ENCODE data around the gene TMTC2. TPM values are rescaled to one million over a fixed set of nuclear protein-coding genes. Genes with fewer than 3 reads are reported as not detected.

The TMTC2 gene
- total RNA-seq, 2 donors from 2014 or later, result 4.7 to 9.0 TPM

GRCh38 chr12:83140135-83140534 lies 453.4 kb downstream of the TMTC2 start:
- Mint-ChIP-seq H3K4me3 (no peak overlapping the region), H3K4me1 (ENCODE audit: low read depth) (peaks cover 14% of the 10 kb centered on the region), H3K9me3 (peaks cover 0 to 5% of the 10 kb centered on the region in 2 donors), H3K27me3 (ENCODE audit: low read depth) (no peaks in the 10 kb centered on the region), H3K27ac (no peak overlapping the region), H3K36me3 (ENCODE audit: insufficient read depth in 2 of 2) (peaks cover 0 to 4% of the 10 kb centered on the region in 2 donors)
- ATAC-seq (replicated peaks in 1 of 2) (no peak), DNase-seq (no peak)

DNA sequence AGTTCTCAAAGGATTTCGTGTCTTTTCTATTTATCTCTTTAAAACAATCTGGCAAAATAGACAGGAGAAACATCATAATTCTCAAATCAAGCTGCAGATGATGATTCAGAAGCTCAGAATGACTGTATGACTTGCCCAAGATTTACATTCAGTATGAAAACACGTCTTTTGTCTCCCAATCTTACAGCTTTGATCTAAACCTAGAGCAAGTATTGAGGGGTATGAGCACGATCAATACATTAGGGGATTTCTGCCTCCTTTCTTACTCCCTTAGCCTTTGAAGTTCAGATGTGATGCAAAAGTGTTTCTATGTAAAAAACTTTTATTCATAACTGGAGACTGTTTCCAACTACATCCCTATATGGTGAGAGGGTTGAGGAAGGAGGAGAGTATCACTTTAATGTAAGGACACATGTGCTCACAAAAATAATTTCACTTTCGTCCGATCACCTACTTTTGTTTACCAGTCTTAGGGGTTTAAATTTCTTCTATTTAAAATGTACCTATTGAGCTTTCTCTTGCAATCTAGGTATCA lies 454.8 kb downstream of the TMTC2 start:
- Mint-ChIP-seq H3K27me3 (ENCODE audit: low read depth) (no peaks in the 10 kb centered on the region), H3K9me3 (peaks cover 0 to 5% of the 10 kb centered on the region in 2 donors), H3K4me3 (peak overlapping the region in 1 of 2 donors; percentile 70), H3K27ac (no peak overlapping the region), H3K4me1 (ENCODE audit: low read depth) (peaks cover 14% of the 10 kb centered on the region), H3K36me3 (ENCODE audit: insufficient read depth in 2 of 2) (peaks cover 0 to 4% of the 10 kb centered on the region in 2 donors)
- ATAC-seq (replicated peaks in 1 of 2), result peak; percentile 95 to 99
- DNase-seq, result no peak

GRCh38 chr12:83142914-83143313 lies 456.2 kb downstream of the TMTC2 start:
- Mint-ChIP-seq H3K27me3 (ENCODE audit: low read depth) (no peaks in the 10 kb centered on the region), H3K36me3 (ENCODE audit: insufficient read depth in 2 of 2) (peaks cover 0 to 4% of the 10 kb centered on the region in 2 donors), H3K27ac (no peak overlapping the region), H3K4me3 (no peak overlapping the region), H3K9me3 (peaks cover 0 to 5% of the 10 kb centered on the region in 2 donors), H3K4me1 (ENCODE audit: low read depth) (peaks cover 14% of the 10 kb centered on the region)
- ATAC-seq (replicated peaks in 1 of 2) (no peak), DNase-seq (no peak)

DNA sequence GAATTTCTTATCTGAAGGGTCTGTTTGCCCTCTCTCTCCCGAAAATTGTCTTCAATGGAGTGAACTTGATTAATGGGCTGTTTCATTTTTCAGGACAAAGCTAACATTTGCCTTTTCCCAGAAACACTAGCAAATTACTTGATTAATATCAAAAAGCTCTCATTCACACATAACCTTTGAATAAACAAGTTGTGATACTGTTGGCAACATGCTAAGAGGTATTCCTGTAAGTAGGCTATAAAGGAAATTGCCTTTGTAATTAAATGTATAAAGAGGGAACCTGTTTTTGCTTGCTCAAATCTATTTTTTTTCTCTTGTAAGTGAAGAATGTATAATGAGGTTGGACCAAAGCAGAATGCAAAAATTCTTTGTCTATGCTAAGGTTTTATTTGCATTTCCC lies 457.2 kb downstream of the TMTC2 start:
- no peak overlapping the region for H3K27ac Mint-ChIP-seq

GRCh38 chr12:83145325-83145840 lies 458.7 kb downstream of the TMTC2 start:
- Mint-ChIP-seq H3K36me3 (ENCODE audit: insufficient read depth in 2 of 2) (peaks cover 0 to 4% of the 10 kb centered on the region in 2 donors), H3K4me1 (ENCODE audit: low read depth) (peaks cover 16% of the 10 kb centered on the region), H3K27me3 (ENCODE audit: low read depth) (no peaks in the 10 kb centered on the region), H3K9me3 (peaks cover 0 to 5% of the 10 kb centered on the region in 2 donors), H3K4me3 (no peak overlapping the region), H3K27ac (no peak overlapping the region)
- ATAC-seq (replicated peaks in 1 of 2) (no peak), DNase-seq (no peak)

More for the DNA sequence above, 457.2 kb downstream of the TMTC2 start:
- no peak for DNase-seq
- Mint-ChIP-seq H3K4me3 (no peak overlapping the region), H3K36me3 (ENCODE audit: insufficient read depth in 2 of 2) (peaks cover 0 to 4% of the 10 kb centered on the region in 2 donors), H3K9me3 (peaks cover 0 to 5% of the 10 kb centered on the region in 2 donors), H3K4me1 (ENCODE audit: low read depth) (peaks cover 14% of the 10 kb centered on the region), H3K27me3 (ENCODE audit: low read depth) (no peaks in the 10 kb centered on the region)
- ATAC-seq (replicated peaks in 1 of 2), result no peak

- no peaks in the 10 kb centered on the region for H3K27me3 Mint-ChIP-seq (ENCODE audit: low read depth)
- no peaks in the 10 kb centered on the region for H3K9me3 Mint-ChIP-seq
- no peak overlapping the region for H3K4me3 Mint-ChIP-seq
- DNase-seq, result no peak
- no peaks in the 10 kb centered on the region for H3K36me3 Mint-ChIP-seq (ENCODE audit: insufficient read depth in 2 of 2)
- peaks cover 5% of the 10 kb centered on the region for H3K4me1 Mint-ChIP-seq (ENCODE audit: low read depth)
- no peak for ATAC-seq (replicated peaks in 1 of 2)
- H3K27ac Mint-ChIP-seq, result no peak overlapping the region
Measured at GRCh38 chr12:83147341-83147740, 460.6 kb downstream of the TMTC2 start.

DNA sequence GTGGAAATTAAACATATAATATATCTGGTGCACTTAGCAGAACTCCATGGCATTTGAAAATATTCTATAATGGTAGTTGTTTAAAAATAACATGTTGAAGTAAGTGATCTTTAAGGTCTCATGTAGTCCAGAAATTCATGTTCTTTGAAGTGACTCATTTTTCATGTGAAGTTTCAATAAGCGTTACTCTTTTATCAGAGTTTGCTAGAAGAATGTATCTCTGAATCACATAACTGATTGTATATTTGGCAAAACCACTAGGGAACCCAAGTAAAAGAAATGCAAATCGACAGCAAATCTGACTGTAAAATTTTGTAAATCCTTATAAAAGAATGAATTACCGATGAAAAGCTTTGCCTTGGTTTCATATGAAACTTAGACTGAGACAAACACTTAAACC lies 463.3 kb downstream of the TMTC2 start:
- Mint-ChIP-seq H3K27me3 (ENCODE audit: low read depth) (no peaks in the 10 kb centered on the region), H3K27ac (peak overlapping the region; percentile 8), H3K9me3 (no peaks in the 10 kb centered on the region), H3K4me1 (ENCODE audit: low read depth) (peaks cover 12% of the 10 kb centered on the region), H3K36me3 (ENCODE audit: insufficient read depth in 2 of 2) (no peaks in the 10 kb centered on the region), H3K4me3 (peak overlapping the region in 1 of 2 donors; percentile 51)
- DNase-seq (no peak), ATAC-seq (replicated peaks in 1 of 2) (peak; percentile 22 to 59)

- DNase-seq (no peak), ATAC-seq (replicated peaks in 1 of 2) (no peak)
- peak overlapping the region in 1 of 2 donors; percentile 51 for H3K4me3 Mint-ChIP-seq
- H3K27ac Mint-ChIP-seq, result peak overlapping the region; percentile 8
- peaks cover 12% of the 10 kb centered on the region for H3K4me1 Mint-ChIP-seq (ENCODE audit: low read depth)
- H3K36me3 Mint-ChIP-seq (ENCODE audit: insufficient read depth in 2 of 2), result no peaks in the 10 kb centered on the region
- H3K27me3 Mint-ChIP-seq (ENCODE audit: low read depth), result no peaks in the 10 kb centered on the region
- H3K9me3 Mint-ChIP-seq, result no peaks in the 10 kb centered on the region
Measured at GRCh38 chr12:83150465-83151189, 463.9 kb downstream of the TMTC2 start.

GRCh38 chr12:83153177-83153576 lies 466.5 kb downstream of the TMTC2 start:
- DNase-seq (no peak), ATAC-seq (replicated peaks in 1 of 2) (peak in 1 of 2 donors; percentile 49)
- Mint-ChIP-seq H3K27ac (peak overlapping the region; percentile 57), H3K36me3 (ENCODE audit: insufficient read depth in 2 of 2) (no peaks in the 10 kb centered on the region), H3K4me3 (peak overlapping the region in 1 of 2 donors; percentile 46), H3K4me1 (ENCODE audit: low read depth) (peaks cover 12% of the 10 kb centered on the region), H3K9me3 (no peaks in the 10 kb centered on the region), H3K27me3 (ENCODE audit: low read depth) (no peaks in the 10 kb centered on the region)

GRCh38 chr12:83156815-83157214 lies 470.1 kb downstream of the TMTC2 start:
- Mint-ChIP-seq H3K4me3 (no peak overlapping the region), H3K27me3 (ENCODE audit: low read depth) (no peaks in the 10 kb centered on the region), H3K4me1 (ENCODE audit: low read depth) (peaks cover 8% of the 10 kb centered on the region), H3K27ac (no peak overlapping the region), H3K36me3 (ENCODE audit: insufficient read depth in 2 of 2) (no peaks in the 10 kb centered on the region), H3K9me3 (peaks cover 0 to 2% of the 10 kb centered on the region in 2 donors)
- DNase-seq (no peak), ATAC-seq (replicated peaks in 1 of 2) (no peak)

GRCh38 chr12:83157604-83158003 lies 470.9 kb downstream of the TMTC2 start:
- H3K4me3 Mint-ChIP-seq, result no peak overlapping the region
- H3K36me3 Mint-ChIP-seq (ENCODE audit: insufficient read depth in 2 of 2), result no peaks in the 10 kb centered on the region
- H3K9me3 Mint-ChIP-seq, result peaks cover 0 to 2% of the 10 kb centered on the region in 2 donors
- no peak for ATAC-seq (replicated peaks in 1 of 2)
- no peak overlapping the region for H3K27ac Mint-ChIP-seq
- peaks cover 7% of the 10 kb centered on the region for H3K4me1 Mint-ChIP-seq (ENCODE audit: low read depth)
- no peaks in the 10 kb centered on the region for H3K27me3 Mint-ChIP-seq (ENCODE audit: low read depth)
- no peak for DNase-seq

DNA sequence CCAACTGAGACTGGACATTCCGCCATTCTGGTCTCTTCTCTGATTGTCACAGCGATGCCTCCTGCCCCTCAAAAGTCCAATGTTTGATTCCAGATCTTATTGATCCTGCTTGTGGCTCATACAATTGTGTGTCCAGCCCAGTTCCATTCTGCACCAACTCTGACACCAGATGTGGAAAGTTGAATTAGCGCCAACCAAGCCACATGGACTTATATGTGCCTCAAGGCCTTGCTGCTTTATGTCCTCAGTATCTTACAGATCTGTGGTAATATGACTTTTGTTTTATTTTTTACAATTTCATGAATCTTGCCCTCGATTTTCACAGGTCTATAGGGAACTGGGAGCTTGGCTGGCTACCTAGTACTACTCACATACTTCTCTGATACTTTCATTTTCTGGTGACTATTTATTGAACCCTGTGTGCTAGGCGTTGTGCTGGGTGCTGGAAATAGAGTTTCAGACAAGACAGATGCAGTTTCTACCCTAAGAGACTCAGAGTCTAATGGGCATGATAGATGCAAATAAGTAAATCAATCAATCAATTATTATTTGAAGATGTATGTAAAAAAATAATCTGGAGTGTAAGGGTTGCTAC lies 472.0 kb downstream of the TMTC2 start:
- Mint-ChIP-seq H3K4me3 (no peak overlapping the region), H3K36me3 (ENCODE audit: insufficient read depth in 2 of 2) (no peaks in the 10 kb centered on the region), H3K9me3 (peaks cover 0 to 2% of the 10 kb centered on the region in 2 donors), H3K27ac (no peak overlapping the region), H3K27me3 (ENCODE audit: low read depth) (no peaks in the 10 kb centered on the region), H3K4me1 (ENCODE audit: low read depth) (no peaks in the 10 kb centered on the region)
- ATAC-seq (replicated peaks in 1 of 2) (no peak), DNase-seq (no peak)

DNA sequence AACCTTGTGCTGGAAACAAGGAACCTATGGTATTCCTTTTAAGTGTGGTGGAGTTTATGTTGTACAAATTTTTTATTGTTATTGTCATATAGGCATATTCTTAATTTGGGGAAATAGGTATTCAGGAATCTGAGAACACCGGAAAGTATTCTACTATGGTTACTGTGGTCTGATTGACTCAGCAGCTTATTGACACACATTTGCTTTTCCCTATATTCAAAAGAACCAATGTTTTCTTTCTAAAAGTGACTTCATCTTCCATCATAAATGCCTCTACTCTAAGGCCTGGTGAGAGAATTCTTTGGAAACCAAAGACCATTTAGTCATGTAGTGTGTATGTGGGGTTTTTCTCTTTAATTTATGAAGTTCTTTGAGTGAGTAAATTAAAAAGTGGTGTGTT lies 474.8 kb downstream of the TMTC2 start:
- H3K9me3 Mint-ChIP-seq, result peaks cover 0 to 2% of the 10 kb centered on the region in 2 donors
- DNase-seq, result no peak
- H3K27me3 Mint-ChIP-seq (ENCODE audit: low read depth), result no peaks in the 10 kb centered on the region
- no peak for ATAC-seq (replicated peaks in 1 of 2)
- no peaks in the 10 kb centered on the region for H3K4me1 Mint-ChIP-seq (ENCODE audit: low read depth)
- peak overlapping the region; percentile 27 for H3K27ac Mint-ChIP-seq
- H3K4me3 Mint-ChIP-seq, result no peak overlapping the region
- no peaks in the 10 kb centered on the region for H3K36me3 Mint-ChIP-seq (ENCODE audit: insufficient read depth in 2 of 2)
